Measurements from ENCODE around the gene CDC40. TPM values are rescaled to one million over a fixed set of nuclear protein-coding genes. Genes with fewer than 3 reads are reported as not detected.
A peak's percentile ranks its signal among the peaks of the same experiment; 100 is the strongest.

The CDC40 gene
- total and polyA plus RNA-seq, 9 of the 15 experiments (the other 6 are each of a cell fraction or from before 2014, with no cell fraction given), result 9.7 to 26.3 (median 15.7) TPM

DNA sequence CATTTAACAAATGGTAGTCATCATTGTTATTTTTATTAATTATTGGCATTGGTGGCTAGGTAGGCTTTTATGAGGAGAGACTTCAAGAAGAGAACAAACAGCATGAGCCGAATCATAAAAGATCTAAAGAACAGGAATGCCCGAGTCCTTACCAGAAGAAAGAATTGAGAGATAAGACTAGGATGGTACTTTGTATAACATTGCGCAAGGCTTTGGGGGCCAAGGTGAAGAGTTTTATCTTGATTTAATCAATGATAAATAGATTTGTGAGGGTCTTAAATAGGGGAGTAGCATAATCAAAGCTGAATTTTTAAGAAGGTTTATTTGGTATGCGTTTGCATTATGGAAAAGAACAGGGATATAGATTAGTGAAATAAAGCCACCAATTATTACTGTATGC lies 15.4 kb downstream of the CDC40 start:
- TF ChIP-seq RBM39 (optimal IDR thresholded peaks at IDR 0.05; ENCODE audit: low read depth, low read length) (no peak), CBX1 (IDR thresholded peaks at IDR 0.05; ENCODE audit: low read depth) (no peak), TARDBP (IDR thresholded peaks at IDR 0.05) (no peak), NR2F6 (CRISPR knock-in tag; IDR thresholded peaks at IDR 0.05) (no peak), POLR2AphosphoS2 (IDR thresholded peaks at IDR 0.05; ENCODE audit: low read length) (no peak), CEBPB (tag; IDR thresholded peaks at IDR 0.05) (peak; percentile 57), ZNF408 (CRISPR knock-in tag; IDR thresholded peaks at IDR 0.05; ENCODE audit: low read depth) (no peak), SIN3B (IDR thresholded peaks at IDR 0.05; ENCODE audit: low read depth) (no peak), DPF2 (IDR thresholded peaks at IDR 0.05) (no peak), CEBPG (CRISPR knock-in tag; IDR thresholded peaks at IDR 0.05) (no peak), CEBPG (tag; conservative IDR thresholded peaks at IDR 0.05 in 1 of 2, IDR thresholded peaks at IDR 0.05 in 1 of 2) (peak; percentile 36 to 67; a peak in 3 of 4 replicates), KLF10 (CRISPR knock-in tag; IDR thresholded peaks at IDR 0.05) (no peak)
- TF ChIP-seq, protein P1, sequence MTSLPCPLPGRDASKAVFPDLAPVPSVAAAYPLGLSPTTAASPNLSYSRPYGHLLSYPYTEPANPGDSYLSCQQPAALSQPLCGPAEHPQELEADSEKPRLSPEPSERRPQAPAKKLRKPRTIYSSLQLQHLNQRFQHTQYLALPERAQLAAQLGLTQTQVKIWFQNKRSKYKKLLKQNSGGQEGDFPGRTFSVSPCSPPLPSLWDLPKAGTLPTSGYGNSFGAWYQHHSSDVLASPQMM (CRISPR knock-in tag; IDR thresholded peaks at IDR 0.05), result no peak
- TF ChIP-seq, protein P2, sequence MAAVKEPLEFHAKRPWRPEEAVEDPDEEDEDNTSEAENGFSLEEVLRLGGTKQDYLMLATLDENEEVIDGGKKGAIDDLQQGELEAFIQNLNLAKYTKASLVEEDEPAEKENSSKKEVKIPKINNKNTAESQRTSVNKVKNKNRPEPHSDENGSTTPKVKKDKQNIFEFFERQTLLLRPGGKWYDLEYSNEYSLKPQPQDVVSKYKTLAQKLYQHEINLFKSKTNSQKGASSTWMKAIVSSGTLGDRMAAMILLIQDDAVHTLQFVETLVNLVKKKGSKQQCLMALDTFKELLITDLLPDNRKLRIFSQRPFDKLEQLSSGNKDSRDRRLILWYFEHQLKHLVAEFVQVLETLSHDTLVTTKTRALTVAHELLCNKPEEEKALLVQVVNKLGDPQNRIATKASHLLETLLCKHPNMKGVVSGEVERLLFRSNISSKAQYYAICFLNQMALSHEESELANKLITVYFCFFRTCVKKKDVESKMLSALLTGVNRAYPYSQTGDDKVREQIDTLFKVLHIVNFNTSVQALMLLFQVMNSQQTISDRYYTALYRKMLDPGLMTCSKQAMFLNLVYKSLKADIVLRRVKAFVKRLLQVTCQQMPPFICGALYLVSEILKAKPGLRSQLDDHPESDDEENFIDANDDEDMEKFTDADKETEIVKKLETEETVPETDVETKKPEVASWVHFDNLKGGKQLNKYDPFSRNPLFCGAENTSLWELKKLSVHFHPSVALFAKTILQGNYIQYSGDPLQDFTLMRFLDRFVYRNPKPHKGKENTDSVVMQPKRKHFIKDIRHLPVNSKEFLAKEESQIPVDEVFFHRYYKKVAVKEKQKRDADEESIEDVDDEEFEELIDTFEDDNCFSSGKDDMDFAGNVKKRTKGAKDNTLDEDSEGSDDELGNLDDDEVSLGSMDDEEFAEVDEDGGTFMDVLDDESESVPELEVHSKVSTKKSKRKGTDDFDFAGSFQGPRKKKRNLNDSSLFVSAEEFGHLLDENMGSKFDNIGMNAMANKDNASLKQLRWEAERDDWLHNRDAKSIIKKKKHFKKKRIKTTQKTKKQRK (IDR thresholded peaks at IDR 0.05; ENCODE audit: borderline replicate concordance, low read depth, low read length), result no peak
- TF ChIP-seq, protein P3, sequence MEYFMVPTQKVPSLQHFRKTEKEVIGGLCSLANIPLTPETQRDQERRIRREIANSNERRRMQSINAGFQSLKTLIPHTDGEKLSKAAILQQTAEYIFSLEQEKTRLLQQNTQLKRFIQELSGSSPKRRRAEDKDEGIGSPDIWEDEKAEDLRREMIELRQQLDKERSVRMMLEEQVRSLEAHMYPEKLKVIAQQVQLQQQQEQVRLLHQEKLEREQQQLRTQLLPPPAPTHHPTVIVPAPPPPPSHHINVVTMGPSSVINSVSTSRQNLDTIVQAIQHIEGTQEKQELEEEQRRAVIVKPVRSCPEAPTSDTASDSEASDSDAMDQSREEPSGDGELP (CRISPR knock-in tag; IDR thresholded peaks at IDR 0.05; ENCODE audit: borderline replicate concordance), result no peak
- WGBS (ENCODE audit: insufficient coverage, low coverage, missing lambda C conversion rate), result 93% methylated on average over 4 of the region's 4 CpGs
- Histone ChIP-seq H3K4me3 (no peak overlapping the region), H3K36me3 (ENCODE audit: control insufficient read depth, insufficient read depth, low read length) (peaks cover 9% of the 10 kb centered on the region), H3K79me2 (ENCODE audit: control insufficient read depth, insufficient read depth, low read length) (peaks cover 16% of the 10 kb centered on the region), H4K20me1 (replicated peaks; ENCODE audit: control insufficient read depth, insufficient read depth, low read length) (no peaks in the 10 kb centered on the region), H3K9me1 (ENCODE audit: control insufficient read depth, insufficient read depth, low read length) (no peaks in the 10 kb centered on the region), H3K9ac (ENCODE audit: insufficient read depth in 1 of 2, low read depth in 2 of 2, low read length in 2 of 2) (no peak overlapping the region), H3K27ac (ENCODE audit: extremely low read depth, low read depth, low read length) (no peak overlapping the region), H2AFZ (ENCODE audit: low read depth, low read length) (no peak overlapping the region), H3K9me3 (replicated peaks; ENCODE audit: control insufficient read depth, insufficient read depth, low read depth, low read length) (no peaks in the 10 kb centered on the region; the same call in 1 of the 2 replicates), H3K4me1 (replicated peaks in 1 of 2; ENCODE audit: control insufficient read depth in 2 of 2, insufficient read depth in 2 of 2, low read length in 2 of 2) (no peaks in the 10 kb centered on the region; a peak in 1 of 5 replicates), H3K27me3 (ENCODE audit: control insufficient read depth in 2 of 2, insufficient read depth in 2 of 2, low read length in 2 of 2) (no peaks in the 10 kb centered on the region), H3K4me2 (ENCODE audit: insufficient read depth, low read length) (no peak overlapping the region)
- ChIA-PET CTCF (ENCODE audit: low intra/inter-chr PET ratio) (no interaction called here), POLR2A (no interaction called here)
- in situ Hi-C loops (cut with MboI) (no loop called here), intact Hi-C loops (cut with micrococcal nuclease) (no loop called here)
- ATAC-seq (no peak), FAIRE-seq (peak; percentile 48), DNase-seq (ENCODE audit: extremely low read depth in 1 of 4, low spot score in 3 of 4) (no peak)
- BruUV-seq (replicated peaks), result no TSS peak
